IMR-90 (cell line): ENCODE data around the gene CRCP. TPM values are rescaled to one million over a fixed set of nuclear protein-coding genes. Genes with fewer than 3 reads are reported as not detected.

ENCODE experiments used
- ATAC-seq: fragments of 200-7000 bp; cut with Tn5 transposase; 2 replicates; pipeline ENCODE4 v1.9.1; 2020; ENCODE audit warnings: low read depth, mild to moderate bottlenecking, moderate library complexity
- BruUV-seq: library from RNA; stranded (reverse); fragments of 400-500 nt; replicated peaks from 2 replicates; lab custom pipeline; 2021; lab: Mats Ljungman, UMichigan
- CTCF ChIA-PET: fragments of 300-600 bp; formaldehyde crosslinking; extraction: SDS; loops from one replicate; lab custom pipeline; 2021; ENCODE audit warnings: antibody characterized with exemption; lab: Yijun Ruan, JAX
- POLR2A ChIA-PET: fragments of 300-600 bp; sonication (Branson Sonifier 250); formaldehyde crosslinking; loops from one replicate; lab custom pipeline; 2022; ENCODE audit warnings: antibody characterized with exemption; ENCODE audit not compliant: unreplicated experiment; lab: Charles Lee
- DNase-seq: peaks from one replicate; pipeline ENCODE4 v3.0.0; 2013
- H2AFZ ChIP-seq: replicated peaks from 2 replicates; pipeline ENCODE3; 2013; ENCODE audit warnings: low read length, mild to moderate bottlenecking; ENCODE audit not compliant: poor library complexity
- H2AK5ac ChIP-seq: 2 replicates; pipeline ENCODE4 v1.6.1; 2013; ENCODE audit warnings: low read depth, low read length, inconsistent platforms
- H2AK9ac ChIP-seq: replicated peaks from 2 replicates; pipeline ENCODE3; 2013; ENCODE audit warnings: mild to moderate bottlenecking, low read depth, low read length, moderate library complexity; ENCODE audit not compliant: poor library complexity
- H2BK120ac ChIP-seq: 2 replicates; pipeline ENCODE4 v1.6.1; 2013; ENCODE audit warnings: low read depth, low read length, inconsistent platforms
- H2BK15ac ChIP-seq: 3 replicates; pipeline ENCODE4 v1.6.1; 2013; ENCODE audit warnings: low read depth, low read length, inconsistent platforms
- H2BK20ac ChIP-seq: 2 replicates; pipeline ENCODE4 v1.6.1; 2013; ENCODE audit warnings: low read depth, mild to moderate bottlenecking, inconsistent platforms, low read length, moderate library complexity
- H2BK5ac ChIP-seq: 2 replicates; pipeline ENCODE4 v1.6.1; 2013; ENCODE audit warnings: mild to moderate bottlenecking, low read depth, low read length, inconsistent platforms; ENCODE audit not compliant: poor library complexity, severe bottlenecking
- H3K14ac ChIP-seq: replicated peaks from 2 replicates; pipeline ENCODE4 v1.6.1; 2013; ENCODE audit warnings: low read depth, low read length, inconsistent platforms
- H3K18ac ChIP-seq: 2 replicates; pipeline ENCODE4 v1.6.1; 2013; ENCODE audit warnings: low read depth, low read length, control low read depth
- H3K23ac ChIP-seq: 2 replicates; pipeline ENCODE4 v1.6.1; 2013; ENCODE audit warnings: low read depth, low read length, inconsistent platforms
- H3K27ac ChIP-seq: 2 replicates; pipeline ENCODE4 v1.5.1; 2013; ENCODE audit warnings: mild to moderate bottlenecking, control low read depth, low read length; ENCODE audit not compliant: insufficient read depth
- H3K27me3 ChIP-seq: 2 replicates; pipeline ENCODE4 v1.6.1; 2013; ENCODE audit warnings: low read length; ENCODE audit not compliant: control insufficient read depth, insufficient read depth
- H3K36me3 ChIP-seq: 2 replicates; pipeline ENCODE4 v1.6.1; 2013; ENCODE audit warnings: low read length, mixed read lengths; ENCODE audit not compliant: control insufficient read depth, insufficient read depth
- H3K4ac ChIP-seq: 2 replicates; pipeline ENCODE4 v1.6.1; 2013; ENCODE audit warnings: low read depth, low read length, inconsistent platforms
- H3K4me1 ChIP-seq: 2 replicates; pipeline ENCODE4 v1.6.1; 2013; ENCODE audit warnings: low read length, mixed read lengths; ENCODE audit not compliant: control insufficient read depth, insufficient read depth
- H3K4me2 ChIP-seq: 2 replicates; pipeline ENCODE4 v1.6.1; 2013; ENCODE audit warnings: low read depth, mild to moderate bottlenecking, control low read depth, low read length, moderate library complexity
- H3K4me3 ChIP-seq: 2 replicates; pipeline ENCODE4 v1.5.1; 2013; ENCODE audit warnings: low read depth, mild to moderate bottlenecking, control low read depth, low read length, moderate library complexity; ENCODE audit not compliant: insufficient read depth
- H3K56ac ChIP-seq: 2 replicates; pipeline ENCODE4 v1.6.1; 2013; ENCODE audit warnings: low read length, inconsistent platforms; ENCODE audit not compliant: insufficient read depth; ENCODE audit errors: extremely low read depth
- H3K79me1 ChIP-seq, 2 experiments: 2 replicates each; pipeline ENCODE4 v1.6.1; 2013; ENCODE audit warnings: low read length in 2 of 2, inconsistent platforms in 1 of 2, low read depth in 1 of 2
- H3K9ac ChIP-seq: 2 replicates; pipeline ENCODE4 v1.6.1; 2013; ENCODE audit warnings: low read depth, low read length, control low read depth
- H3K9me1 ChIP-seq: 2 replicates; pipeline ENCODE4 v1.6.1; 2013; ENCODE audit warnings: low read length, inconsistent platforms; ENCODE audit not compliant: insufficient read depth
- H3K9me3 ChIP-seq: 2 replicates; pipeline ENCODE4 v1.6.1; 2013; ENCODE audit warnings: low read length; ENCODE audit not compliant: control insufficient read depth, insufficient read depth
- H4K20me1 ChIP-seq: 2 replicates; pipeline ENCODE4 v1.6.1; 2013; ENCODE audit warnings: low read length, inconsistent platforms; ENCODE audit not compliant: insufficient read depth
- H4K5ac ChIP-seq: 2 replicates; pipeline ENCODE4 v1.6.1; 2013; ENCODE audit warnings: mild to moderate bottlenecking, low read depth, low read length, control low read depth
- H4K8ac ChIP-seq, 2 experiments: 2 replicates each; pipeline ENCODE4 v1.6.1; 2013; ENCODE audit warnings: low read depth in 2 of 2, low read length in 2 of 2, control low read depth in 1 of 2, inconsistent platforms in 1 of 2
- H4K91ac ChIP-seq: 2 replicates; pipeline ENCODE4 v1.6.1; 2013; ENCODE audit warnings: low read depth, low read length, inconsistent platforms; ENCODE audit not compliant: insufficient read depth
- BHLHE40 ChIP-seq: fragments of 150-350 bp; IDR thresholded peaks from 2 replicates; pipeline ENCODE4 v1.6.1; 2016; ENCODE audit warnings: mild to moderate bottlenecking, low read depth, low read length
- CEBPB ChIP-seq: IDR thresholded peaks from 2 replicates; pipeline ENCODE4 v1.6.1; 2012; ENCODE audit warnings: low read depth, low read length, improper control_type of control experiment
- CHD1 ChIP-seq: IDR thresholded peaks from 2 replicates; pipeline ENCODE4 v1.6.1; 2012; ENCODE audit warnings: low read depth, low read length, improper control_type of control experiment
- CTCF ChIP-seq: conservative IDR thresholded peaks from 2 replicates; pipeline ENCODE4 v1.5.1; 2012; ENCODE audit warnings: mild to moderate bottlenecking, low read depth, low read length, improper control_type of control experiment
- ELK1 ChIP-seq: fragments of 150-350 bp; IDR thresholded peaks from 2 replicates; pipeline ENCODE4 v1.6.1; 2016; ENCODE audit warnings: low read depth, mild to moderate bottlenecking, low read length, moderate library complexity, borderline replicate concordance
- FOS ChIP-seq: fragments of 150-350 bp; IDR thresholded peaks from 2 replicates; pipeline ENCODE4 v1.6.1; 2016; ENCODE audit warnings: low read depth, low read length
- MAFK ChIP-seq: IDR thresholded peaks from 2 replicates; pipeline ENCODE4 v1.6.1; 2012; ENCODE audit warnings: low read depth, low read length, improper control_type of control experiment
- MAZ ChIP-seq: IDR thresholded peaks from 2 replicates; pipeline ENCODE4 v1.6.1; 2012; ENCODE audit warnings: low read depth, mild to moderate bottlenecking, low read length, improper control_type of control experiment, moderate library complexity, borderline replicate concordance
- MXI1 ChIP-seq: IDR thresholded peaks from 2 replicates; pipeline ENCODE4 v1.6.1; 2012; ENCODE audit warnings: low read depth, mild to moderate bottlenecking, low read length, moderate library complexity, borderline replicate concordance
- NFE2L2 ChIP-seq: fragments of 150-350 bp; IDR thresholded peaks from 2 replicates; pipeline ENCODE4 v1.6.1; 2016; ENCODE audit warnings: low read depth, mild to moderate bottlenecking, low read length
- POLR2A ChIP-seq: IDR thresholded peaks from 2 replicates; pipeline ENCODE4 v1.6.1; 2012; ENCODE audit warnings: mild to moderate bottlenecking, low read depth, low read length
- RAD21 ChIP-seq: IDR thresholded peaks from 2 replicates; pipeline ENCODE4 v1.6.1; 2012; ENCODE audit warnings: low read length, improper control_type of control experiment
- RCOR1 ChIP-seq: IDR thresholded peaks from 2 replicates; pipeline ENCODE4 v1.6.1; 2012; ENCODE audit warnings: mild to moderate bottlenecking, low read length, improper control_type of control experiment; ENCODE audit not compliant: insufficient replicate concordance
- RFX5 ChIP-seq: IDR thresholded peaks from 2 replicates; pipeline ENCODE4 v1.8.0; 2012; ENCODE audit warnings: low read depth, mild to moderate bottlenecking, low read length, moderate library complexity
- SMC3 ChIP-seq: fragments of 150-350 bp; IDR thresholded peaks from 2 replicates; pipeline ENCODE4 v1.6.1; 2016; ENCODE audit warnings: low read depth, mild to moderate bottlenecking, antibody characterized with exemption, low read length, moderate library complexity
- USF2 ChIP-seq: fragments of 150-350 bp; IDR thresholded peaks from 2 replicates; pipeline ENCODE4 v1.6.1; 2017; ENCODE audit warnings: mild to moderate bottlenecking, antibody characterized with exemption, low read length, low read depth
- WGBS, 2 experiments: methylation state at CpG; one replicate each; pipeline versions ENCODE4 v1.1.5 to v1.1.7; 2013; ENCODE audit warnings: missing lambda C conversion rate in 2 of 2; ENCODE audit not compliant: insufficient read length in 1 of 2; ENCODE audit errors: extremely low coverage in 2 of 2; 5-methylcytosine and 5-hydroxymethylcytosine counted together
- dilution Hi-C: fragments of 300-500 bp; cut with HindIII; formaldehyde crosslinking; loops from one replicate; pipeline ENCODE4 v1.14.3; 2018; ENCODE audit warnings: low sequenced_read_pairs; ENCODE audit not compliant: unreplicated experiment
- in situ Hi-C: fragments of 300-500 bp; cut with MboI; formaldehyde crosslinking; loops from 3 replicates; pipeline ENCODE4 v1.14.3; 2019; ENCODE audit warnings: low sequenced_read_pairs, inconsistent platforms, mixed read lengths
- intact Hi-C: fragments of 100-400 bp; cut with micrococcal nuclease; formaldehyde crosslinking; loops from 2 replicates; pipeline ENCODE4 v1.10.0; 2022
- polyA plus RNA-seq, 3 experiments: library from polyadenylated mRNA; depleted of rRNA; stranded (reverse); fragments of >200 nt; gene quantifications; 2 replicates each; pipeline ENCODE4 v1.2.3, GENCODE V29; 2012; ENCODE audit warnings: low replicate concordance in 1 of 3
- total RNA-seq: library from RNA; depleted of rRNA; stranded (reverse); fragments of >200 nt; gene quantifications from 2 replicates; pipeline ENCODE4 v1.2.3, GENCODE V29; 2012

The CRCP gene
- total and polyA plus RNA-seq, 2 of the 4 experiments (the other 2 are of a cell fraction) = 22.9 to 37.5 TPM

GRCh38 chr7:66143876-66144332 is 29.3 kb downstream of the CRCP start:
- H2BK120ac ChIP-seq = no peak overlapping the region
- ChIA-PET POLR2A (no interaction called here), CTCF (interaction anchor here (0.6 kb wide), 1 partner anchor 326 kb away, joined by 4 read pairs; no protein-coding TSS in a partner anchor)
- in situ Hi-C loops (no loop called here), intact Hi-C loops (loop anchor here (5.0 to 10.0 kb wide), 3 partner anchors 61 to 361 kb away; partner anchors contain the start of gene TPST1), dilution Hi-C loops (no loop called here)
- no peak overlapping the region for H4K5ac ChIP-seq
- peaks cover 27 to 78% of the 10 kb centered on the region in 2 experiments for H3K79me1 ChIP-seq
- no peak overlapping the region for H3K4me2 ChIP-seq
- no TSS peak for BruUV-seq
- no peak overlapping the region for H3K4ac ChIP-seq
- H4K8ac ChIP-seq = no peak overlapping the region
- no peak overlapping the region for H3K9ac ChIP-seq
- H2BK15ac ChIP-seq = no peak overlapping the region
- H3K23ac ChIP-seq = no peak overlapping the region
- DNase-seq (no peak), ATAC-seq (no peak)
- no peaks in the 10 kb centered on the region for H3K27me3 ChIP-seq
- no peak overlapping the region for H2AFZ ChIP-seq
- no peak overlapping the region for H2BK5ac ChIP-seq
- no peak overlapping the region for H3K56ac ChIP-seq
- no peaks in the 10 kb centered on the region for H3K9me3 ChIP-seq
- H4K20me1 ChIP-seq = peaks cover 2% of the 10 kb centered on the region; the same call in 1 of the 2 replicates
- peaks cover 34% of the 10 kb centered on the region for H3K4me1 ChIP-seq
- H2BK20ac ChIP-seq = no peak overlapping the region
- peaks cover 27% of the 10 kb centered on the region for H3K36me3 ChIP-seq
- TF ChIP-seq USF2 = no peak
- TF ChIP-seq BHLHE40 = no peak
- no peak for TF ChIP-seq ELK1
- TF ChIP-seq RCOR1 = no peak
- TF ChIP-seq RFX5 = no peak
- TF ChIP-seq MAFK = no peak
- TF ChIP-seq POLR2A = no peak
- TF ChIP-seq SMC3 = no peak
- no peak for TF ChIP-seq MXI1
- no peak for TF ChIP-seq MAZ
- TF ChIP-seq RAD21 = no peak
- TF ChIP-seq CTCF = no peak
- TF ChIP-seq CHD1 = no peak
- TF ChIP-seq NFE2L2 = no peak
- TF ChIP-seq FOS = no peak
- no peak for TF ChIP-seq CEBPB
- no peak overlapping the region for H3K14ac ChIP-seq
- H3K27ac ChIP-seq = no peak overlapping the region
- no peak overlapping the region for H3K4me3 ChIP-seq
- no CpG with 5 or more reads among the region's 2 CpGs for WGBS, 2 experiments
- H3K18ac ChIP-seq = no peak overlapping the region
- no peak overlapping the region for H4K91ac ChIP-seq
- no peak overlapping the region for H2AK5ac ChIP-seq
- H3K9me1 ChIP-seq = peaks cover 23% of the 10 kb centered on the region
- no peak overlapping the region for H2AK9ac ChIP-seq
